C4-2B (cell line): ENCODE measurements around the gene MAP7D3.

Experiments
- ZFX ChIP-seq: fragments of 450-650 bp; IDR thresholded peaks from 2 replicates; pipeline ENCODE4 v1.6.1; 2017
- TF ChIP-seq, protein P1 (sequence below): fragments of 450-650 bp; conservative IDR thresholded peaks from 2 replicates; pipeline ENCODE4 v1.5.1; 2017; ENCODE audit warnings: mild to moderate bottlenecking

DNA sequence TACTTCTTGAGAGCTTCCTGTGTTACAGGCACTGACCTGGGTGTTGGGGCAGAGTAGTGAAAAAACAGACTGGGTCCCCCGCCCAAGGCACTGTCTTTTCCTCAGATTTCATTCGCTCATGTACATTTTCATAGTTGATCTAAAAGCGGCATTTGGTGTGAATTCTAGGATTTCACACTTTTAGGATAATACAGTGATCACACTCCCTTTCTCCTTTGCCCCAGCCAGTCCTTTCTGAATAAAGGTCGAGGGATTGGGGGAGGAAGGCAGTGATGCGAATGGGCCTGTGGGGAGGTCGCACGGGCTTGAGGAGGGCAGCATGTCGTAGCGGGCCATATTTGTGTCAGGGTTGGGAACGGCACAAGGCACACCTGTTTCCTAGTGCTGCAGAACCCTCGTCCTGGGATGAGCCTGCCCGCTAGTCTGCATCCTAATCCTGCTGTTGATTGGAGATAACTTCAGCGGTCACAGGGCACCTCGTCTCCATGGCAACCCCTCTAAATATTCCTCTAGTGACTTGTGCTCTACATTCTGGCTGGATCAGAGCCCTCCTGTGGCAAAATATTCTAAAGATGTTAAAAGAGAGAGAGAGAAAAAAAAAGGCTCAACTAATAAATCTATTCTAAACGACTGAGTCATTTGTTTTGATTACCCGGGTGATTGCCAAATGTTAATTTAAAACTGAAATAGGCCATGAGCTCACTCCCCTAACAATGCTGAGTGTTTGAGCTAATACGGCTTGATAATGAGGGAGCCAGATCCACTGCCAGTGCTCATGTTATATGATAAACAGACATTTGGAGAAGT, 82.1 kb downstream of the MAP7D3 start:
- TF ChIP-seq, protein P1, sequence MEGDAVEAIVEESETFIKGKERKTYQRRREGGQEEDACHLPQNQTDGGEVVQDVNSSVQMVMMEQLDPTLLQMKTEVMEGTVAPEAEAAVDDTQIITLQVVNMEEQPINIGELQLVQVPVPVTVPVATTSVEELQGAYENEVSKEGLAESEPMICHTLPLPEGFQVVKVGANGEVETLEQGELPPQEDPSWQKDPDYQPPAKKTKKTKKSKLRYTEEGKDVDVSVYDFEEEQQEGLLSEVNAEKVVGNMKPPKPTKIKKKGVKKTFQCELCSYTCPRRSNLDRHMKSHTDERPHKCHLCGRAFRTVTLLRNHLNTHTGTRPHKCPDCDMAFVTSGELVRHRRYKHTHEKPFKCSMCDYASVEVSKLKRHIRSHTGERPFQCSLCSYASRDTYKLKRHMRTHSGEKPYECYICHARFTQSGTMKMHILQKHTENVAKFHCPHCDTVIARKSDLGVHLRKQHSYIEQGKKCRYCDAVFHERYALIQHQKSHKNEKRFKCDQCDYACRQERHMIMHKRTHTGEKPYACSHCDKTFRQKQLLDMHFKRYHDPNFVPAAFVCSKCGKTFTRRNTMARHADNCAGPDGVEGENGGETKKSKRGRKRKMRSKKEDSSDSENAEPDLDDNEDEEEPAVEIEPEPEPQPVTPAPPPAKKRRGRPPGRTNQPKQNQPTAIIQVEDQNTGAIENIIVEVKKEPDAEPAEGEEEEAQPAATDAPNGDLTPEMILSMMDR: no peak
- TF ChIP-seq ZFX: no peak
